Activated CD8-positive, alpha-beta T cell treated with anti-CD3 and anti-CD28 coated beads for 36 hours (primary cell): ENCODE results near the gene KLF11. TPM values are rescaled to one million over a fixed set of nuclear protein-coding genes. Genes with fewer than 3 reads are reported as not detected.

Source experiments
- ATAC-seq: fragments of 200-7000 bp; cut with Tn5 transposase; one replicate; pipeline ENCODE4 v1.10.0; 2021; ENCODE audit warnings: mild to moderate bottlenecking, moderate library complexity
- CTCF ChIA-PET: fragments of 350-600 bp; sonication (Branson Sonifier 250); formaldehyde crosslinking; loops from one replicate; lab custom pipeline; 2021; ENCODE audit warnings: antibody characterized with exemption; lab: Charles Lee
- POLR2A ChIA-PET: fragments of 350-600 bp; sonication (Branson Sonifier 250); formaldehyde crosslinking; loops from one replicate; lab custom pipeline; 2021; ENCODE audit warnings: antibody characterized with exemption; lab: Charles Lee
- DNase-seq: peaks from one replicate; pipeline ENCODE4 v3.0.0-alpha.2; 2020
- H3K27ac Mint-ChIP-seq: one replicate; pipeline ENCODE4 v1.8.0; 2021; ENCODE audit warnings: mild to moderate bottlenecking, mixed read lengths
- H3K27me3 Mint-ChIP-seq: one replicate; pipeline ENCODE4 v1.8.0; 2021; ENCODE audit warnings: mixed read lengths
- H3K36me3 Mint-ChIP-seq: one replicate; pipeline ENCODE4 v1.8.0; 2021; ENCODE audit warnings: low read depth, mixed read lengths
- H3K4me1 Mint-ChIP-seq: one replicate; pipeline ENCODE4 v1.8.0; 2021; ENCODE audit warnings: low read depth, mixed read lengths
- H3K4me3 Mint-ChIP-seq: one replicate; pipeline ENCODE4 v1.8.0; 2021; ENCODE audit warnings: mild to moderate bottlenecking, moderate library complexity, mixed read lengths
- H3K9me3 Mint-ChIP-seq: one replicate; pipeline ENCODE4 v1.8.0; 2021; ENCODE audit warnings: mixed read lengths
- CTCF ChIP-seq: fragments of 200-600 bp; IDR thresholded peaks from one replicate; pipeline ENCODE4 v1.8.0; 2022; ENCODE audit warnings: antibody characterized with exemption, mild to moderate bottlenecking
- intact Hi-C: fragments of 100-400 bp; cut with micrococcal nuclease; formaldehyde crosslinking; loops from one replicate; pipeline ENCODE4 v1.10.0; 2022
- total RNA-seq, 2 experiments: library from RNA; stranded (reverse); gene quantifications; one replicate each; pipeline ENCODE4 v1.2.3, GENCODE V29; 2021

The KLF11 gene
- total RNA-seq, 2 experiments from 2014 or later: 2.9 to 3.5 TPM

DNA sequence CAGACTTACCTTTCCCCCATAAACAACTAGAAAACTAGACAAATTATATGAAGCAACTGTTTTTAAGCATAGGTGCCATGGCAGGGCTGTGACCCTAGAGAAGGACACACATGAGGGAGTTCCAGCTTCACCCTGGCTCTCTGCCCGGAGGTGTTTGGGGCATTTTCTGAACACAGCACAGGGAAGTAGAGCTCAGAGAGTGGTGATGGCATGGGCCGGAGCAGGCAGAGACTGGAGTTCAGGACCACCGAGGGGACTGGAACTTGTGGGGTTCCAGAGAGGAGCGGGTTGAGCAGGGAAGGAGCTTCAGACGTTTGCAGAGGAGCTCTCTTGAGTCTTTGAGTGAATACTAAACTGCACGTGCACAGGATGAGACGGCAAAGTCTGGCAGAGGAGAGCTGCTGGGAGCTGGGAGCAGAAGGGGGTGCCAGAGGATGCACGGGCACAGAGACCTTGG is 26.5 kb upstream of the KLF11 start:
- no peaks in the 10 kb centered on the region for H3K27me3 Mint-ChIP-seq
- H3K27ac Mint-ChIP-seq: no peak overlapping the region

DNA sequence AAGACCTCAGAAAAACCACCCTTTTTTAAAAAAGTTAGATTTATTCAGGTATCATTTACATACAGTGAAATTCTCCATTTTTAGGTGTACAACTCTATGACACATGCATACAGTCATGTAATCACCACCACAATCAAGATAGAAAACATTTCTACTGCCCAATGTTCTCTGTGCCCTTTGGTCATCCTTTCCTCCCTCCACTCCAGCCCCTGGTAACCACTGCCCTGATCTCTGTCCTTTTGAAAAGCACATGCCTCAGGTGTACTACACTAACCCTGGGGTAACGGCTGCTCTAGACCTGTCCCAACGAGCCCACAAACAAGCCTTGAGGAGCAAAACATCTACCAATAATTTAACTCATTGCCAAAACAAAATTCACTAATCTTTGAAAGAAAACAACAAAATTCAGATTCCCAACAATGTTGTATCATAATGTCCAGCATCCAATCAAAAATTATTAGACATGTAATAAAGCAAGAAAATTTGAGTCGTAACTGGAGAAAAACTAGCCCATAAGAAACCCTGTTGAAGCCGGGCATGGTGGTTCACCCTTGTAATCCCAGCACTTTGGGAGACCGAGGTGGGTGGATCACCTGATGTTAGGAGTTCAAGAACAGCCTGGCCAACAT is 25.9 kb upstream of the KLF11 start:
- Mint-ChIP-seq H3K4me3 (no peak overlapping the region), H3K4me1 (no peaks in the 10 kb centered on the region), H3K27ac (no peak overlapping the region), H3K9me3 (peaks cover 4% of the 10 kb centered on the region), H3K36me3 (no peaks in the 10 kb centered on the region), H3K27me3 (no peaks in the 10 kb centered on the region)
- ATAC-seq: no peak
- intact Hi-C loops: no loop called here
- ChIA-PET POLR2A (no interaction called here), CTCF (interaction anchor here (1.1 kb wide), 1 partner anchor 32 kb away, joined by 3 read pairs; no protein-coding TSS in a partner anchor)
- TF ChIP-seq CTCF: no peak
- DNase-seq: no peak

More for the DNA sequence above, 26.5 kb upstream of the KLF11 start:
- intact Hi-C loops: no loop called here
- DNase-seq (no peak), ATAC-seq (no peak)
- CTCF ChIA-PET: interaction anchor here (0.7 to 1.1 kb wide), 2 partner anchors 32 to 33 kb away, joined by 3 to 4 read pairs; no protein-coding TSS in a partner anchor
- no peak for TF ChIP-seq CTCF
- Mint-ChIP-seq H3K4me3 (no peak overlapping the region), H3K9me3 (peaks cover 4% of the 10 kb centered on the region), H3K4me1 (no peaks in the 10 kb centered on the region), H3K36me3 (no peaks in the 10 kb centered on the region)
- POLR2A ChIA-PET: no interaction called here

- intact Hi-C loops: no loop called here
- ATAC-seq (no peak), DNase-seq (no peak)
- TF ChIP-seq CTCF: no peak
- Mint-ChIP-seq H3K27ac (no peak overlapping the region), H3K9me3 (peaks cover 4% of the 10 kb centered on the region), H3K4me1 (no peaks in the 10 kb centered on the region), H3K4me3 (no peak overlapping the region), H3K36me3 (no peaks in the 10 kb centered on the region), H3K27me3 (no peaks in the 10 kb centered on the region)
- ChIA-PET CTCF (interaction anchor here (1.4 to 2.8 kb wide), 4 partner anchors 9 to 78 kb away, joined by 3 to 9 read pairs (median 7); no protein-coding TSS in a partner anchor), POLR2A (interaction anchor here (1.4 kb wide), 1 partner anchor 10 kb away, joined by 4 read pairs; no protein-coding TSS in a partner anchor)
These were observed 24.2 kb upstream of the KLF11 start for GRCh38 chr2:10019174-10019573.

- no peak for ATAC-seq
- no peaks in the 10 kb centered on the region for H3K4me1 Mint-ChIP-seq
- no peak overlapping the region for H3K27ac Mint-ChIP-seq
- ChIA-PET POLR2A (interaction anchor here (1.4 kb wide), 1 partner anchor 9 kb away, joined by 4 read pairs; no protein-coding TSS in a partner anchor), CTCF (interaction anchor here (1.2 to 2.8 kb wide), 5 partner anchors 9 to 78 kb away, joined by 3 to 9 read pairs (median 5); no protein-coding TSS in a partner anchor)
- no peak overlapping the region for H3K4me3 Mint-ChIP-seq
- no peak for TF ChIP-seq CTCF
- peaks cover 4% of the 10 kb centered on the region for H3K9me3 Mint-ChIP-seq
- DNase-seq: no peak
- no peaks in the 10 kb centered on the region for H3K36me3 Mint-ChIP-seq
- no peaks in the 10 kb centered on the region for H3K27me3 Mint-ChIP-seq
- intact Hi-C loops: no loop called here
These were observed 23.5 kb upstream of the KLF11 start for GRCh38 chr2:10019602-10020400.
